ENCODE measurements around the gene SIN3B. TPM values are rescaled to one million over a fixed set of nuclear protein-coding genes. Genes with fewer than 3 reads are reported as not detected.

The SIN3B gene
- total and polyA plus RNA-seq, 12 donors: 13.9 to 37.7 (median 24.8) TPM

GRCh38 chr19:16921766-16922591 is 92.8 kb downstream of the SIN3B start:
- intact Hi-C loops (cut with DNase I): no loop called here
- DNase-seq (no peak), ATAC-seq (no peak)
- no peak overlapping the region for H3K27ac ChIP-seq
- WGBS, 2 donors: 92% methylated on average over 21 of the region's 21 CpGs
- no peaks in the 10 kb centered on the region for H3K4me1 ChIP-seq
- no peaks in the 10 kb centered on the region for H3K27me3 ChIP-seq
- no peak overlapping the region for H3K4me3 ChIP-seq
- H3K36me3 ChIP-seq: peaks cover 0 to 9% (median 0%) of the 10 kb centered on the region in 9 donors
- no peak for TF ChIP-seq CTCF (IDR thresholded peaks at IDR 0.05)
- peaks cover 0 to 34% (median 8%) of the 10 kb centered on the region in 11 donors for H3K9me3 ChIP-seq

- 89 to 90% methylated on average over 1 of the region's 1 CpG for WGBS, 2 donors
- no peak for TF ChIP-seq CTCF (IDR thresholded peaks at IDR 0.05)
- intact Hi-C loops (cut with DNase I): no loop called here
- peaks cover 0 to 9% (median 0%) of the 10 kb centered on the region in 9 donors for H3K36me3 ChIP-seq
- ATAC-seq: no peak
- no peak overlapping the region for H3K4me3 ChIP-seq
- no peaks in the 10 kb centered on the region for H3K4me1 ChIP-seq
- H3K9me3 ChIP-seq: peaks cover 0 to 34% (median 8%) of the 10 kb centered on the region in 11 donors
- H3K27me3 ChIP-seq: no peaks in the 10 kb centered on the region
- H3K27ac ChIP-seq: no peak overlapping the region
- DNase-seq: no peak
Observed at GRCh38 chr19:16922592-16922934, 93.4 kb downstream of the SIN3B start.

- DNase-seq: no peak
- 93 to 94% methylated on average over 13 of the region's 13 CpGs for WGBS, 2 donors
- Histone ChIP-seq H3K27ac (no peak overlapping the region), H3K9me3 (peaks cover 0 to 34% (median 8%) of the 10 kb centered on the region in 11 donors), H3K4me1 (no peaks in the 10 kb centered on the region), H3K27me3 (no peaks in the 10 kb centered on the region), H3K36me3 (peaks cover 0 to 9% (median 0%) of the 10 kb centered on the region in 9 donors), H3K4me3 (no peak overlapping the region)
- no peak for ATAC-seq
- TF ChIP-seq CTCF (IDR thresholded peaks at IDR 0.05): no peak
- intact Hi-C loops (cut with DNase I): no loop called here
Observed at GRCh38 chr19:16922949-16923348, 93.8 kb downstream of the SIN3B start.

- Histone ChIP-seq H3K36me3 (peaks cover 0 to 8% (median 0%) of the 10 kb centered on the region in 9 donors), H3K27ac (no peak overlapping the region), H3K9me3 (peaks cover 0 to 20% (median 3%) of the 10 kb centered on the region in 11 donors), H3K27me3 (no peaks in the 10 kb centered on the region), H3K4me1 (no peaks in the 10 kb centered on the region), H3K4me3 (no peak overlapping the region)
- no peak for TF ChIP-seq CTCF (IDR thresholded peaks at IDR 0.05)
- no peak for ATAC-seq
- intact Hi-C loops (cut with DNase I): no loop called here
- WGBS, 2 donors: 91 to 93% methylated on average over 13 of the region's 13 CpGs
- DNase-seq: no peak
Observed at GRCh38 chr19:16927883-16928282, 98.7 kb downstream of the SIN3B start.
